Cardiac muscle cell (in vitro differentiated cells and primary cell): Measurements from ENCODE around the gene AQP12B. TPM values are rescaled to one million over a fixed set of nuclear protein-coding genes. Genes with fewer than 3 reads are reported as not detected.
A peak's percentile ranks its signal among the peaks of the same experiment; 100 is the strongest.
"Not testable (repeated sequence)": the region's sequence is repeated elsewhere in the genome, so short reads cannot be mapped to it uniquely, and the experiment has no call there.

Source experiments
- DNase-seq, 2 donors: peaks; one replicate each; pipeline versions ENCODE4 v3.0.0 to v3.0.0-alpha.2; 2010 to 2017; ENCODE audit warnings: low read depth in 1 of 2, low spot score in 1 of 2
- H3K27ac ChIP-seq: fragments of 200-600 bp; sonication (generic); 2 replicates; pipeline ENCODE4 v1.5.1; 2016
- H3K27me3 ChIP-seq: fragments of 200-600 bp; sonication (generic); 2 replicates; pipeline ENCODE4 v1.6.0; 2016; ENCODE audit warnings: control low read depth
- H3K36me3 ChIP-seq: fragments of 200-600 bp; sonication (generic); 2 replicates; pipeline ENCODE4 v1.5.1; 2016; ENCODE audit warnings: control low read depth
- H3K4me1 ChIP-seq: fragments of 200-600 bp; sonication (generic); 2 replicates; pipeline ENCODE4 v1.8.1; 2017; ENCODE audit warnings: low read depth, mild to moderate bottlenecking, mixed run types
- H3K4me3 ChIP-seq: fragments of 200-600 bp; sonication (generic); 2 replicates; pipeline ENCODE4 v1.5.1; 2016; ENCODE audit warnings: mild to moderate bottlenecking
- H3K9me3 ChIP-seq: fragments of 200-600 bp; sonication (generic); 2 replicates; pipeline ENCODE4 v1.5.1; 2017; ENCODE audit warnings: low read depth, mild to moderate bottlenecking, control low read depth
- CTCF ChIP-seq: IDR thresholded peaks from 2 replicates; pipeline ENCODE4 v1.5.1; 2012; ENCODE audit warnings: low read depth, mild to moderate bottlenecking, low read length
- polyA plus RNA-seq: library from polyadenylated mRNA; unstranded; fragments of >200 nt; fragmentation: Nextera tagmentation; extraction: Ambion mirVana; gene quantifications from 2 replicates; pipeline ENCODE4 v1.2.1, GENCODE V29; 2016
- total RNA-seq: library from RNA; depleted of rRNA; stranded (reverse); fragments of >200 nt; gene quantifications from 2 replicates; pipeline ENCODE4 v1.2.3, GENCODE V29; 2016

The AQP12B gene, protein sequence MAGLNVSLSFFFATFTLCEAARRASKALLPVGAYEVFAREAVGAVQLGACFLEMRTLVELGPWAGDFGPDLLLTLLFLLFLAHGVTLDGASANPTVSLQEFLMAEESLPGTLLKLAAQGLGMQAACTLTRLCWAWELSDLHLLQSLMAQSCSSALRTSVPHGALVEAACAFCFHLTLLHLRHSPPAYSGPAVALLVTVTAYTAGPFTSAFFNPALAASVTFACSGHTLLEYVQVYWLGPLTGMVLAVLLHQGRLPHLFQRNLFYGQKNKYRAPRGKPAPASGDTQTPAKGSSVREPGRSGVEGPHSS
- not detected in 2 replicates for total RNA-seq
- 0.50 TPM in 1 of 2 replicates, not detected in the other for polyA plus RNA-seq

- not testable (repeated sequence) for H3K9me3 ChIP-seq, DNase-seq, H3K4me3 ChIP-seq, H3K27ac ChIP-seq, H3K27me3 ChIP-seq, H3K4me1 ChIP-seq, H3K36me3 ChIP-seq
These were observed at the start of gene AQP12B for GRCh38 chr2:240682431-240683224. Gene AQP12B (minus strand): TSS chr2:240682885. CDS start chr2:240682837, 48 bp downstream.

DNA sequence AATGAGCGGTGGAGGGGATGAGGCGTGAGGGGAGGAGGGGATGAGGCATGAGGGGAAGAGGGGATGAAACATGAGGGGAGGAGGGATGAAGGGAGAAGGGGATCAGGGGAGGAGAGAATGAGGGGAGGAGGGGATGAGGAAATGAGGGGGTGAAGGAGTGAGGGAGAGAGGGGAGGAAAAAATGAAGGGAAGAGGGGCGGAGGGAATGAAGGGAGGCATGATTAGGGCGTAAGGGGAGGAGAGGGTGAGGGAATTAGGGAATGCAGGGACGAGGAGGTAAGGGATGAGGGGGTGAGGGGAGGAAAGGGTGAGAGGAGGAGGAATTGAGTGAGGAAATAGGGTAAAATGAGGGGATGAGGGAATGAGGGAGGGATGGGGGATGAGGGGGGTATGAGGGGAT lies 49.5 kb upstream of the AQP12B start:
- Histone ChIP-seq H3K27me3 (no peaks in the 10 kb centered on the region), H3K4me3 (no peak overlapping the region), H3K9me3 (no peaks in the 10 kb centered on the region), H3K36me3 (no peaks in the 10 kb centered on the region), H3K27ac (no peak overlapping the region), H3K4me1 (peaks cover 6% of the 10 kb centered on the region)
- no peak for TF ChIP-seq CTCF
- no peak for DNase-seq

DNA sequence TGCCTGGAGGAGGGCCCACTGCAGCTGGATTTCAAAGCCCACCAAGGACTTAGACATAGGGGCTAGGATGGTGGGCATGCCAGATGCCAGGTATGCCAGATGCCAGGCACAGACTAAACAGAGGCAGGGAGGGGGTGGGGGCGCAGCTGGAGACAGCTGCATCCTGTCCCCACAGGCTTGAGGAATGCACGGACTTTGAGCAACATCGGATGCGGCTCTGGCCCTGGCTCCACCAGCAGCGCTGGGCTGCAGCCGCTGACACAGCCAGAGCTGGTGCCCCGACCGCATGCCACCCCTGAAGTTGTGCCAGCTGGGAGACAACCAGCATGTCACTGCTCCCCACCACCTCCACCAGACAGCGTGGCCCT lies 48.5 kb upstream of the AQP12B start:
- peak in 1 of 2 donors; percentile 26 for DNase-seq
- Histone ChIP-seq H3K9me3 (no peaks in the 10 kb centered on the region), H3K27me3 (no peaks in the 10 kb centered on the region), H3K36me3 (no peaks in the 10 kb centered on the region), H3K27ac (no peak overlapping the region), H3K4me3 (no peak overlapping the region), H3K4me1 (no peaks in the 10 kb centered on the region)
- TF ChIP-seq CTCF, result no peak

DNA sequence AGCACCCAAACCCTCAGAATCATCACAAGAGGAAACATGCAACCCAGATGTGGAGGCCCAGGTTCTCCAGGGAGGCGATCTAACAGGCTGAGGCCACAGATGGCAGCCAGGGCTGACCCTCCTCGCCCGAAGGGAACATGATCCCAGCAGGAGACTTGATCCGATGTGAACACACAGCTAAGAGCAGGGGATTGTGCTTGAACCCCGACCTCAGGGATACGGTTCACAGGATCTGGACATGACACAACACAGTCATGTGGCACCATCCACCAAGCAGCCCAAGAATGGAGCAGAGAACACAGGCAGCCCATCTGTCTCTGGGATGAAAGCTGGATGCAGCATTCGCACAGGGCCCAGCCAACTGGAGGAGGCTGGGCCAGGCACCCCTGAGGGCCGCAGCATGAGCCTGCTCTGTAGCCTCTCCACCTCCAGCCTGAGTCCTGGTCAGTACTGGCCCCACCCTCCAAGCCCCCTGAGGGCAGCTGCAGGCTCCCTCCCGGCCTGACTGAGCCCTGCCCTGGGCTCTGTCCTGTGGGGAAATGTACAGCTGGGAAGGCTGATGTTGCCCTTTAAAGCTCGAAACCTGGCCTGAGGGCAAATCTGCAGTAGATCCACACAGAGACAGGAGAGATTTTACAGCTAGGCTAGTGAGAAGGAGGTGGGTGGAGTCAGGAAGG lies 48.0 kb upstream of the AQP12B start:
- no peaks in the 10 kb centered on the region for H3K4me1 ChIP-seq
- no peak overlapping the region for H3K4me3 ChIP-seq
- no peaks in the 10 kb centered on the region for H3K27me3 ChIP-seq
- no peak overlapping the region for H3K27ac ChIP-seq
- no peak for DNase-seq
- H3K36me3 ChIP-seq, result no peaks in the 10 kb centered on the region
- no peaks in the 10 kb centered on the region for H3K9me3 ChIP-seq
- TF ChIP-seq CTCF, result no peak

GRCh38 chr2:240728827-240729226 lies 46.1 kb upstream of the AQP12B start:
- H3K27ac ChIP-seq, result no peak overlapping the region
- no peak overlapping the region for H3K4me3 ChIP-seq
- no peaks in the 10 kb centered on the region for H3K36me3 ChIP-seq
- peak in 1 of 2 donors; percentile 43 for DNase-seq
- TF ChIP-seq CTCF, result no peak
- no peaks in the 10 kb centered on the region for H3K4me1 ChIP-seq
- no peaks in the 10 kb centered on the region for H3K9me3 ChIP-seq
- H3K27me3 ChIP-seq, result no peaks in the 10 kb centered on the region

- DNase-seq, result no peak
- Histone ChIP-seq H3K9me3 (no peaks in the 10 kb centered on the region), H3K27me3 (no peaks in the 10 kb centered on the region), H3K36me3 (no peaks in the 10 kb centered on the region), H3K27ac (no peak overlapping the region), H3K4me1 (no peaks in the 10 kb centered on the region), H3K4me3 (no peak overlapping the region)
- TF ChIP-seq CTCF, result no peak
These were observed 45.7 kb upstream of the AQP12B start for GRCh38 chr2:240728361-240728760.
